K562 treated with DMSO at 1 percent for 48 hours (cell line): Measurements from ENCODE around the gene OR4D6. TPM values are rescaled to one million over a fixed set of nuclear protein-coding genes. Genes with fewer than 3 reads are reported as not detected.

Experiments
- total RNA-seq: library from RNA; unstranded; fragments of 300-600 nt; gene quantifications from 2 replicates; pipeline ENCODE4 v1.2.3, GENCODE V29; 2022; ENCODE audit warnings: low replicate concordance; ENCODE audit errors: extremely low read depth

The OR4D6 gene
- total RNA-seq, result not detected in 2 replicates

DNA sequence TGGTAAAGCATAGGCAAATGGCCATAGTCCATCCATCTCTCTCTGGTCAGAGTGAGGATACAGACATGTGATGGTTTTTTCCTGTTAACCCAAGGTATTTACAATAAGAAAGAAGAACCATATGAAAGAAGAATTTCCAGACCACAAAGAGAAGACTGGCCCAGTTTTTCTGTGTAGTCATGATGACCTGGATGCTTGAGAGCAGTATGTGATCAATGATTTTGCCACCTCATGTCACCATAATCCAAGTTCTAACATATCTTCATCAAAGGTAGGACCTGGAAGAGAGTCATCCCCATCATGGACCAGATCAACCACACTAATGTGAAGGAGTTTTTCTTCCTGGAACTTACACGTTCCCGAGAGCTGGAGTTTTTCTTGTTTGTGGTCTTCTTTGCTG, at the start of gene OR4D6:
TSS of gene OR4D6 (plus strand) at position 301 of the 400 bp plus-strand sequence. CDS start at position 301, 0 bp downstream.

DNA sequence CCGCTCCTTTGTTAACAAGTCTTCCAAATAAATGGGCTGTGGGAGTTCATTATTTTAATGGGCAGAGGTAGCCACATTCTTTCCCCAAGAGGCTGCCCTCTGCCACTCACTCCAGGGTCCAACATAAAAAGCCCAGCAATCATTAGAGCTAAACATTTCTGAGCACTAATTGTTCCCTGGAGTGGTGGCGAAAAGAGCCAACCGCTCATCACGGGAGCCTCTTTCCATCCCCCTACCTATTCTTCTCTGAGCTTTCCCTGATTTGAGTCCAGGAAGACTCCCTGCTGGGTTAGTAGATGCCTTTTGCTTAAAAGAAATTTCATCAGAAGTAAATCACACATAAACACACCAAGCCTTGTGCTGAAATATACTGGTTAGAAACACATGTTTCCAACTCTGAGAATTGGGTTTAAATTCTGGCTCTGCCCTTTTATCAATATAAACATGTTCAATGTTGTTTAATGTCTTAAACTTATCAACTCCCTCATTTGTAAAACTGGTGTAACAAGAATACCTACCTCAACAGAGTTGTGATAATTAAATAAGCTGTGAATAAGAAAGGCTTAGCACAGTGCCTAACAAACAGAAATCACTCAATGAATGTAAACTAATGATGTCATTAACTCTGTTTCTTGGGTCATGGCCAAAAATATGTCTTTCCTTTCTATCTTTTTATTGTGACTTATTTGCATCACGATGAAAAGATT, 30.2 kb upstream of the OR4D6 start, which contains the start of gene OR5A2:
TSS of gene OR5A2 (minus strand) at position 53 of the 707 bp plus-strand sequence. CDS start 3,460 bp downstream, outside the sequence.

DNA sequence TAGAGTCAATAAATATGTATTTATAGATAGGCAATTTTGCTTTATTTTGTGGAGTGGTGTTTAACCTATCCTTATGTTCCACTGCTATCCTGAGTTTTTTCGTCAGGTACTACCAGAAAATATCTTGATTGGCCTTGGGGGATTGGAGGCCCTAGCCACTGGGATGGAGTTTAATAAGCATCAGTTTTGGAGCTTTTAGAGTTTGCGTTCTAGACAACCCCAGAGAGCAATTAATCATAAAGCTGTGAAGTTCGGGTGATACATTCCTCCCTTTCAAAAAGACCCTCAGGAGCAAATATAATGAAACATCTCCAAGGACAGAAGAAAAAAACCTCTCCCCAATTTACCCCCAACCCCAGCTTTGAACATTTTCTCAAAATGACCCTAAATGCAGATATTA, 20.6 kb upstream of the OR4D6 start, which contains the start of gene OR5A1:
TSS of gene OR5A1 (plus strand) at position 301 of the 400 bp plus-strand sequence. CDS start 6,700 bp downstream, outside the sequence.

DNA sequence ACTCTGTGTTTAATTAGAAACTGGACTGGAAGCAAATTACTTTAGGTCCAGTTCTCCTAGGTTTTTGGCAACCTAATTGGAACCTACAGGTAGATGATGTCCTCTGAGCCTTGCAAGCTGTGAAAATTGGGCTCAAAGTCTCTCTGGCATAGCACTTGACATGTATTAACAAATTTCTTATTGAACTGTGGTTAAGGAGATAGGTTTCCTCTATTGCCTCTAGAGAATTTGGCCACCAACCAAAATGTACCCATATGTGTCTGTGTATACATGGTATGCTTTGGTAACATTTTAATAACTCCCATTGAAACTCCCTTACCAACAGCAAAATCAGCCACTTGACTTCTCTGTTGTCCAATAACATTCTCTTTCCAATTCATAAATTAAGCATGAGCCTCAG, 16.3 kb downstream of the OR4D6 start, which contains the start of gene OR4D10:
TSS of gene OR4D10 (plus strand) at position 301 of the 400 bp plus-strand sequence. CDS start 4,115 bp downstream, outside the sequence.

DNA sequence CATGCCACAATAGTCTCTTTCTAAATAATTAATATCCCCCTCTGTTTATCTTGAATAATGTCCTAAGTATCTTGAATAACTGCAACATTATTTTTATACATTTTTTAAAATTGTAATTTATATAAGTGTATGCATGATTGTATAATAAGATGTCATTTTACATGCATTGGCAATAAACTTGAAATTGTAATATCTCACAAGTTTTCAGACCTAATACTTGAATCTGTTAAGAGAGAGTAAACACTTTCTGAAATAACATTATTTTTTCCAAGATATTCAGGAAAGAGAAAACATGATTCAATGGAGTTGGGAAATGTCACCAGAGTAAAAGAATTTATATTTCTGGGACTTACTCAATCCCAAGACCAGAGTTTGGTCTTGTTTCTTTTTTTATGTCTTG, 46.5 kb downstream of the OR4D6 start, which contains the start of gene OR4D11:
TSS of gene OR4D11 (plus strand) at position 301 of the 400 bp plus-strand sequence. CDS start at position 301, 0 bp downstream.

Other genes with a start within 250 kb of the OR4D6 start
- gene MPEG1, start 244.0 kb upstream of the OR4D6 start, total RNA-seq, result not detected in 2 replicates
- not detected in 2 replicates for gene OR5AN1, start 98.1 kb upstream of the OR4D6 start, total RNA-seq
- gene OR5A2, start 30.5 kb upstream of the OR4D6 start, total RNA-seq, result not detected in 2 replicates
- gene OR5A1, start 20.5 kb upstream of the OR4D6 start, total RNA-seq, result not detected in 2 replicates
- not detected in 2 replicates for gene OR4D10, start 16.4 kb downstream of the OR4D6 start, total RNA-seq
- gene OR4D11, start 46.6 kb downstream of the OR4D6 start, total RNA-seq, result not detected in 2 replicates
- gene OR4D9, start 54.6 kb downstream of the OR4D6 start, total RNA-seq, result not detected in 2 replicates
- gene OSBP, start 158.8 kb downstream of the OR4D6 start, total RNA-seq, result not detected in 2 replicates
- gene PATL1, start 212.1 kb downstream of the OR4D6 start, total RNA-seq, result not detected in 2 replicates